ENCODE data around the gene RNU6-7. TPM values are rescaled to one million over a fixed set of nuclear protein-coding genes. Genes with fewer than 3 reads are reported as not detected.

Gene RNU6-7
- total RNA-seq, 1 experiment from 2014 or later, result not detected

DNA sequence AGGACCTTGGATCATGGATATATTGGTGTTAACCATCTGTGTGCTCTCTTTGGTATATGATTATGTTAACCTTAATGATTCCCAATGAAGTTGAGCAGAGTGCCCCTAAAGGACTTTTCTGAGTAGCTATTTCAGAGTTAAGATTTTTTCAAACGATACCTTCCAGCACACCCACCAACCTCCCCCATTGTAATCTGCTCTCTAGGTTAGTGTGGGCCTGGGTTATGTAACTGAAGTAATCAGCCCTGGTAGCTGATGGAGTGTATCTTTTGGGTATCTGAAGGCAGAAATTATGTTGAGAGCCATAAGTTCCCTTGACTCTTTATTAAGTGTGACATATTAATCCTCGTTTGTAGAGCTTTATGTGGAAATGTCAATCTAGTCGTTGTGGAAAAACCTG is 48.8 kb downstream of the RNU6-7 start:
- Histone ChIP-seq H3F3A (ENCODE audit: insufficient read depth, low read depth) (no peaks in the 10 kb centered on the region), H3K4me2 (no peak overlapping the region), H3K4me3 (no peak overlapping the region), H3K9me3 (ENCODE audit: insufficient read depth, low read depth) (no peaks in the 10 kb centered on the region), H3K79me2 (ENCODE audit: low read depth) (no peaks in the 10 kb centered on the region), H4K20me1 (ENCODE audit: insufficient read depth) (no peaks in the 10 kb centered on the region), H3K27ac (no peak overlapping the region), H3K4me1 (replicated peaks; ENCODE audit: insufficient read depth) (no peaks in the 10 kb centered on the region), H3K9me2 (ENCODE audit: insufficient read depth) (no peaks in the 10 kb centered on the region), H2AFZ (no peak overlapping the region), H3K27me3 (ENCODE audit: insufficient read depth, low read depth) (no peaks in the 10 kb centered on the region), H3K36me3 (ENCODE audit: low read depth) (no peaks in the 10 kb centered on the region)
- CTCF ChIA-PET, result no interaction called here
- no peak for TF ChIP-seq EZH2 (IDR thresholded peaks at IDR 0.05; ENCODE audit: low read depth)
- TF ChIP-seq, protein P1, sequence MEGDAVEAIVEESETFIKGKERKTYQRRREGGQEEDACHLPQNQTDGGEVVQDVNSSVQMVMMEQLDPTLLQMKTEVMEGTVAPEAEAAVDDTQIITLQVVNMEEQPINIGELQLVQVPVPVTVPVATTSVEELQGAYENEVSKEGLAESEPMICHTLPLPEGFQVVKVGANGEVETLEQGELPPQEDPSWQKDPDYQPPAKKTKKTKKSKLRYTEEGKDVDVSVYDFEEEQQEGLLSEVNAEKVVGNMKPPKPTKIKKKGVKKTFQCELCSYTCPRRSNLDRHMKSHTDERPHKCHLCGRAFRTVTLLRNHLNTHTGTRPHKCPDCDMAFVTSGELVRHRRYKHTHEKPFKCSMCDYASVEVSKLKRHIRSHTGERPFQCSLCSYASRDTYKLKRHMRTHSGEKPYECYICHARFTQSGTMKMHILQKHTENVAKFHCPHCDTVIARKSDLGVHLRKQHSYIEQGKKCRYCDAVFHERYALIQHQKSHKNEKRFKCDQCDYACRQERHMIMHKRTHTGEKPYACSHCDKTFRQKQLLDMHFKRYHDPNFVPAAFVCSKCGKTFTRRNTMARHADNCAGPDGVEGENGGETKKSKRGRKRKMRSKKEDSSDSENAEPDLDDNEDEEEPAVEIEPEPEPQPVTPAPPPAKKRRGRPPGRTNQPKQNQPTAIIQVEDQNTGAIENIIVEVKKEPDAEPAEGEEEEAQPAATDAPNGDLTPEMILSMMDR (conservative IDR thresholded peaks at IDR 0.05), result no peak
- POLR2A ChIA-PET (ENCODE audit: unreplicated experiment), result no interaction called here
- BruUV-seq (replicated peaks), result no TSS peak
- DNase-seq, result no peak
- intact Hi-C loops (cut with micrococcal nuclease; ENCODE audit: unreplicated experiment), result loop anchor here (5.0 to 10.0 kb wide), 4 partner anchors 738 to 1596 kb away; partner anchors contain the start of gene DTD2

DNA sequence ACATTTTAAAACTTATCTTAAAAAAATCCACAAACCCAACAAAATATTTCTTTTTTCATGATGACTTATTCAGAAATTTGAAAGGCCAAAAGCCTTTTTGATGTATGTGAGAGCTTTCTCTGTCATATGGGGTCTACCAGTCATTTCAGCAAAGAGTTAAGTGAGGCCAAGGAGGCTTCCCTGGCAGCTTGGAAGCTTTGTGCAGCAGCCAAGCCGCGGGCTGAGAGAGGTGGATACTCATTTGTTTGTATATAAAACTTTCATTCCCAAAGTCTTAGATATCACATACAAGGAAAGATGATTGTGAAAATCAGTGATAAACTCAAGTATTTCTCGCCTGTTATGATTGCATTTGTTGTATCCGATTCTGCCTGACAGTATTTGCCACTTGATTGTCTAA is 49.7 kb downstream of the RNU6-7 start:
- POLR2A ChIA-PET (ENCODE audit: unreplicated experiment), result no interaction called here
- Histone ChIP-seq H3K36me3 (ENCODE audit: low read depth) (no peaks in the 10 kb centered on the region), H4K20me1 (ENCODE audit: insufficient read depth) (no peaks in the 10 kb centered on the region), H2AFZ (no peak overlapping the region), H3F3A (ENCODE audit: insufficient read depth, low read depth) (no peaks in the 10 kb centered on the region), H3K4me2 (no peak overlapping the region), H3K4me1 (replicated peaks; ENCODE audit: insufficient read depth) (no peaks in the 10 kb centered on the region), H3K79me2 (ENCODE audit: low read depth) (no peaks in the 10 kb centered on the region), H3K9me3 (ENCODE audit: insufficient read depth, low read depth) (no peaks in the 10 kb centered on the region), H3K4me3 (no peak overlapping the region), H3K9me2 (ENCODE audit: insufficient read depth) (no peaks in the 10 kb centered on the region), H3K27me3 (ENCODE audit: insufficient read depth, low read depth) (no peaks in the 10 kb centered on the region), H3K27ac (no peak overlapping the region)
- TF ChIP-seq, protein P1 (conservative IDR thresholded peaks at IDR 0.05), result no peak
- TF ChIP-seq EZH2 (IDR thresholded peaks at IDR 0.05; ENCODE audit: low read depth), result no peak
- CTCF ChIA-PET, result no interaction called here
- BruUV-seq (replicated peaks), result no TSS peak
- intact Hi-C loops (cut with micrococcal nuclease; ENCODE audit: unreplicated experiment), result loop anchor here (5.0 to 10.0 kb wide), 4 partner anchors 739 to 1597 kb away; partner anchors contain the start of gene DTD2
- no peak for DNase-seq

Other genes starting within 250 kb of the RNU6-7 start
- 45.3 and 58.6 TPM in 2 replicates for gene ARHGAP5, start 124.7 kb upstream of the RNU6-7 start, total RNA-seq (2021)
- not detected in 2 replicates for gene RNU6-8, start 1.2 kb downstream of the RNU6-7 start, total RNA-seq (2021)
- 2.8 and 3.5 TPM in 2 replicates for gene AKAP6, start 127.3 kb downstream of the RNU6-7 start, total RNA-seq (2021)

Data from PC-9 (cell line).